GM12892 (cell line): ENCODE data around the gene SYNPR.

Experiments
- DNase-seq: peaks from one replicate; pipeline ENCODE4 v3.0.0; 2011; ENCODE audit not compliant: insufficient read length
- FAIRE-seq: peaks from 2 replicates; lab custom pipeline; 2011; peaks lifted over from hg19 to GRCh38; lab: Jason Lieb, UNC
- POLR2A ChIP-seq: IDR thresholded peaks from 2 replicates; pipeline ENCODE4 v1.6.1; 2011; ENCODE audit warnings: low read depth, low read length, control low read depth
- POLR2AphosphoS5 ChIP-seq: IDR thresholded peaks from 2 replicates; pipeline ENCODE4 v1.6.1; 2011; ENCODE audit warnings: low read depth, low read length, control low read depth
- TAF1 ChIP-seq: IDR thresholded peaks from 2 replicates; pipeline ENCODE4 v1.6.1; 2011; ENCODE audit warnings: low read depth, mild to moderate bottlenecking, control low read depth, low read length, borderline replicate concordance

Gene SYNPR

DNA sequence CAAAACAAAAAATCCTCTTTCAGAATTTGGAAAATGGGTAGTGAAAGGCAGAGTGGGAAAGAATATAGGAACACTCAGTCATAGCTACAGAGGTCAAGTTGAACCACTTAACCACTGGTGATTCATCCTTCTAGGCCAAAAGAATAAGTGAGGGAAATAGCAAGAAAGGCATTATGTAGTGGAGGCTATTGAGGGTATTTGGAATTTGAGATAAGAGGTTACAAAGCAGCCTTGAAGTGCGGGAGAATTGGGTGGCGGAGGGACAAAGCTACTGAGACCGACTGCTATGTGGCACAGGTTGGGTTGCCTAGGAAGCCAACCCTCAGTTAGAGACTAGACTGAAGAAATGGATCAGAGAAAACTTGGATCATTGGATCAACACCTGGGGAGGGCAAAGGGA is 109.5 kb downstream of the SYNPR start:
- no peak for FAIRE-seq
- TF ChIP-seq TAF1: no peak
- TF ChIP-seq POLR2AphosphoS5: no peak
- no peak for TF ChIP-seq POLR2A
- no peak for DNase-seq

DNA sequence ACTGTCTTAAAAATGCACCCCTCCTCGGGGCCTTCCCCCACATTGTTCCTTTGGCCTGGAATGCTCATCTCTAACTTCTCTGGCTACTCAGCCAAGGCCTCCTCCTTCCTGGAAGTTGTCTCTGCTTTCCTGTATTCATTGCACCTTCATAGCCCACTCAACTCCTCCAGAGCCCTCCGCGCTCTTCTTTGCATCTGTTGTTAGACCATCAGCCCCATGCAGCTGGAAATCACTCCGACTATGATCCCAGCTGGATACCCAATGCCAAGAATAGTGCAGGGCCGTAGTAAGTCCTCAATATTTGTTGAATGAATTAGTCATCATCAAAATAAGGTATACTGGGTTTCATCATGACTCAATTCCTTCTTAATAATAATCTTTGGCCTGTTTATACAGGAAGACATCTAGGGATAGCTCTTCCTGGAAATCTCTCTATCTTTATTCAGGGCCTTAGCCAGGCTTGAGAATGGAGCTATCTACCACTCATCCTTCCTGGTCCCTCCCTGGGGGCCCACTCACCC is 112.7 kb downstream of the SYNPR start:
- no peak for DNase-seq
- FAIRE-seq: no peak
- TF ChIP-seq POLR2AphosphoS5 (no peak), TAF1 (no peak), POLR2A (no peak)

DNA sequence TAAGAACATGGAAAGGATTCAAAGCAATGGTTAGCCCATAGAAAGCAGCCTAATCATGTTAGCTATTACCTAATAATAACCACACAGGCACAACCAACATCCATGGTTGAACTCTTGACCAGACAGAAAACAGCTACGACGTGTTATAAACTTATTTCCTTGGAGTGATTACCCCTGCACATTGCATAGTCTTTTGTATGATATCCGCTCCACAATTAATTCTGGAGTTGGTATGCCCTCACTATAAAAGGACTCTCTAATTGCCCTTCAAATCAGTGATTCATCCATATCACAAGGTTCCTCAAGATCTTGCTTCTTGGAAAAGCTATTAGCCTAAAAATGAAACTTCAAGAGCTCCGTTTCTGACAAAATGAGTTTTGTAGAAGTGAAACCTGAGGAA is 117.9 kb downstream of the SYNPR start:
- FAIRE-seq: no peak
- TF ChIP-seq POLR2AphosphoS5: no peak
- TF ChIP-seq POLR2A: no peak
- TF ChIP-seq TAF1: no peak
- DNase-seq: no peak

DNA sequence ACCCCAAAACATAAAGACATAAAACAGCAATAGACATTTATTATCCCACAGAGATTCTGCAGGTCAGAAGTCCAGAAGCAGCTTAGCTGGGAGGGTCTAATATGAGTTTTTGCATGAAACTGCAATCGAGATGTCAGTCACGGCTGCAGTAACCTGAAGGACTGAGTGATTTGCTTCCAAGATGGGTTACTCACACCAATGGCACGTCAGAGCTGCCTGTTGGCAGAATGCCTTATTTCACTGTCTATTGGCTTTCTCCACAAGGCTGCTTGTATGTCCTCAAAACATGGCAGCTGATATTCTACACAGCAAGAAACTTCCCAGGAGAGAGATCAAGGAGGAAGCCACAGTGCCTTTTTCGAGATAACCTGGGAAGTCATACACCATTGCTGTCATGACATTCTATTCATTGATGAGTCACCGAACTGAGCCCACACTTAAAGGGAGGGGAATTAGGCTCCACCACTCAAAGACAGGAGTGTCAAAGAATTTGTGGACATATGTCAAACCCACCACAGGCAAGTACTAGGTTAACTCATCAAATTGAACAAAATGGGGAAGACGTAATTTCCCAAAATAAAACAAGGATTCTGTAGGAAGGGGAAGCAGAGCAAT is 122.2 kb downstream of the SYNPR start:
- FAIRE-seq (no peak), DNase-seq (no peak)
- TF ChIP-seq POLR2AphosphoS5: no peak

DNA sequence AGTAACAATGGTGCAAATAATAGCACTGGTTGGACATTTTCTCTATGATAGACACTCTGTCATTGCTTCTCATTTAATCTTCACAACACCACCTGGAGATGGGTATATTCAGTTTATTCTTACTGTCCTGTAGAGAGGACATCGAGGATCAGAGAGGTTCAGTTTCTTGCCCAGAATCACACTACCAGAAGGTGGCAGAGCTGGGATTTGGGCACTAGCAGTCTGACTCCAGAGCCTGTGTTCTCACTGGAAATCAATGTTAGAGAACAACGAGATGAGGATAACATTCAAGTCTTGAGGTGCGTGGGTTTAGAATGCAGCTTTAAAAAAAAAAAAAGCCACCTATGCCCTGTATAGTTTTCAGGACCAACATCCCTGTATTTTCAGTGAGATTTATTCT is 127.8 kb downstream of the SYNPR start:
- TF ChIP-seq POLR2AphosphoS5 (no peak), POLR2A (no peak), TAF1 (no peak)
- no peak for DNase-seq
- no peak for FAIRE-seq

DNA sequence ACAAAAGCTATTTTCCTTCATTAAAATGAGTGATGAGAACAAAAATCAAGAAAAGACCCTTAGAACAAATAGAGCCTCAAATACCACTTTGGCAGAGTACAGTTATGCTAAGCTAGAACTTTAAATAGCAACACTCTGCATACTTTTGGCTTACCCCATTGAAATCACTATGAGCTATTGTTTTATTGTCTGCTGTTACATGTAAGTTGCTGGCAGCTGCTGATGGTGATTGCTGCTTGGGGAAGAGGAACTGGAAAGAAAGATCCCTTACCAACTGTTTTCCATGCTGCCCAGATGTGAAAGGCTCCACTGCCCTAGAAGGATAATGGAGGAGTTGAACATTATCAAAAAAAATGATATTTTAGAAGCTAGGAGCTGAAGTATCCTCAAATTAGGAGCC is 135.4 kb downstream of the SYNPR start:
- FAIRE-seq (no peak), DNase-seq (no peak)
- TF ChIP-seq TAF1: no peak
- TF ChIP-seq POLR2A: no peak
- no peak for TF ChIP-seq POLR2AphosphoS5

DNA sequence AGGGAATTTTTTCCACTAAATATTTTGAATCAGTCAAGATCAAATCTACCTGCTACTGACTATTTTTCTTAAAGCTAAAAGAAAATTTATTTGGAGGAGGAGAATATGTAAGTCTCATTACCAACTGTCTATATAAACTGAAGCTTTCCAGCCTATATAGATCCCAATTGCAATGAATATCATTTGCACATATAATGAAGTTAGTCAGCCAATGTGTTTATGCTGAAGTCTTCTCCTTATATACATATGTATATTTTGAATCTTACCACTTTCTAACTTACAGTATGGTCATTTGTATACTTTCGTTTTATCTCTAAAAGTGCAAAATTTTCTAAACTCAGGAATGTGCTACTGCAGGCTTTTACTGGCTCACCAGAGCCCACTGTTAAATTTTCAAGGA is 136.5 kb downstream of the SYNPR start:
- no peak for FAIRE-seq
- TF ChIP-seq POLR2A (no peak), TAF1 (no peak), POLR2AphosphoS5 (no peak)

DNA sequence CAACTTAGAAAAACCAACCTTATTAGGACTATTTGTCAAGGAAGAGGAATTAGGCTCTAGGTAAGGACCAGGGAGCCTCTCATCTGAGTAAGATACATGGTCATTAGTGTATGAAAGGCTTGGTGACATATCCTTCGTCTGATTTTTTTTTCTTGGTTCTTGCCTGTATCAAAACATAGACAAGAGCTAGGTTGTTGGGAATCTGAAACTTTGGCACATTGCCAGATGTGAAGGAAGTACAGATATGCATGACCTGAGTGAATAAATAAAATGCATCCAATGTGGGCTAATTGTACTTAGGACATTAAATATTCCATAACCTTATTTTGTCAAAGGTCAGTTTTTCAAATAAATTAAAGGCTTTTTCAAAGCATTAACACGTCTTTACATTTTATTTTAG is 151.8 kb downstream of the SYNPR start:
- no peak for TF ChIP-seq POLR2AphosphoS5
- TF ChIP-seq POLR2A: no peak
- no peak for TF ChIP-seq TAF1
- DNase-seq (no peak), FAIRE-seq (no peak)

More for the DNA sequence above, 136.5 kb downstream of the SYNPR start:
- DNase-seq: no peak

DNA sequence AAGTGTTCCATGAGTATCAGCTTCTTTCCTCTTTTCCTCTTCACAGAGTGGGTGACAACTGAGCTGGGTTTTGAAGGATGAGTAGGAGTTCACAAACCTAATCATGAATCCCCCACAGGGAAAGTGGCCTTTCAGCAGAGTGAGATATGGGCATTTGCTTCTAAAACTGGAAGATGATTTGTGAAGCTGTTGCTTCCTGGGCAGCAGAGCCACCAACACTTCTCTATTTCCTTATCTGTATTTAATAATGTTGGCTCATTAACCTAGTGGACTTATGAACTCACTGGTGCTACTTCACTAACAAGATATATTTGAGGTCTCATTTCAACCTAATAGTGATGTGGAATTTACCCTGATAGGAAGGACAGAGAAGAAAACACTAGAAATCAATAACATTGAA is 152.8 kb downstream of the SYNPR start:
- TF ChIP-seq POLR2A: no peak
- TF ChIP-seq TAF1: no peak
- no peak for TF ChIP-seq POLR2AphosphoS5
- DNase-seq (no peak), FAIRE-seq (no peak)

DNA sequence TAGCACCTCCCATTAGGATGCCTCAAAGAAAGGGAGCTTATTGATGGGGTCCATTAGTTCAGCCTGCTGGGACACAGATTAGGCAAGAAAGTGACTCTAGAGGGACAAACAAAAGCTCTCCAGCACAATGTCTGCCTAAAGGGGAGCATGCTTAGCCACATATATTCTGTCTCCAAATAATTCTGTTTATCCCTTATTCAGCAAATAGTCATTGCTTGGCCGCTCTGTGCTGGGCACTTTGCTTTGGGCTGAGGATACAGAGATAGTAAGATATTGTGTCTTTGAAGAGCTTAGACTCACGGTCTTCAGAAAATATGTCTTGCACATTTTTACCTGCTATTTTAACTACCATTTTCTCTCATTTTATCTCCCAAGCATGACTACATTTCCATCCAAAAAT is 159.8 kb downstream of the SYNPR start:
- DNase-seq: no peak
- FAIRE-seq: no peak
- TF ChIP-seq POLR2A (no peak), POLR2AphosphoS5 (no peak), TAF1 (no peak)

DNA sequence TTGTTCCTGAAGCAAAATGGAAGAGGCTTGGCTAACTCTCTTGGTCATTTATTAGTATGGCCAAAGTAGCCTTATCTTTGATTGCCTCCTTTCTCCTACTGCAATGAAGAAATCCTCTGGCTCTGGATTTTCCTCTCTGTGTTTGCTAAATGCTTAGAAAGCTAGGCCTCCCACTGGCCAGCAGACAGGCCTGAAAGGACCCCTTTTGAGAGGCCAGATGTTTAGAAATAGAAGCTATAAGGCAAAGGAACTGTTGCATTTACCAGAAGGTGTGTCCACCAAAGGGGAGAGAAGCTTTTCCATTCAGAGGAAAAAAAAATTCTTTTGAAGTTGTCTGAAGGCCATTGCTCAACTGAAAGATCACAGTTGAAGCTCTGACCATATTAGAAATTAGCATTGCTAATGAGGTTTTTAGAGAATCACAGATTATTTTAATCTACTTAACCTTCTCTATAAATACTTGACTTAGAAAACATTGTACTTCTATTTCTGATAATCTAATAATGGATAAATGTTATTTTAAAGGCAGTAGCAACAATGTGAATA is 160.8 kb downstream of the SYNPR start:
- TF ChIP-seq TAF1 (no peak), POLR2AphosphoS5 (no peak), POLR2A (no peak)
- DNase-seq: no peak
- no peak for FAIRE-seq

DNA sequence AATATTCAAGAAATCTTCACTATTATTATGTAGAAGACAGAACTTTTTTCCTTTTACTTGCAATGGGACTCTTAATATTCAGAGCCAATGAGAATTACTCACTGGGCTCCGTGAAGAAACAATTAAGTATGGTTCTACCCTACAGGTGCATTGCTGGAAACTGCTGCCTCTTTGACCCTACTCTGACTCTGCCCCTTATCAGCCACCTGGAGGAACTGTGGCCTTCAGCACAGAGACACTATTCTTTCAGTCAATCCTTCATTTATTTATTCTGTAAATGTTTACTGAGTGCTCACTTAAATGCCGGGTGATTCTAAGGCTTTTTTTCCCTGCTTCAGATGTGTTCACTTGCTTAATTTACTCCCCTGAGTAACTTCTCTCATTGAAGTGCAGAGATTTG is 163.2 kb downstream of the SYNPR start:
- FAIRE-seq (no peak), DNase-seq (no peak)
- TF ChIP-seq TAF1: no peak
- TF ChIP-seq POLR2AphosphoS5: no peak
- no peak for TF ChIP-seq POLR2A

DNA sequence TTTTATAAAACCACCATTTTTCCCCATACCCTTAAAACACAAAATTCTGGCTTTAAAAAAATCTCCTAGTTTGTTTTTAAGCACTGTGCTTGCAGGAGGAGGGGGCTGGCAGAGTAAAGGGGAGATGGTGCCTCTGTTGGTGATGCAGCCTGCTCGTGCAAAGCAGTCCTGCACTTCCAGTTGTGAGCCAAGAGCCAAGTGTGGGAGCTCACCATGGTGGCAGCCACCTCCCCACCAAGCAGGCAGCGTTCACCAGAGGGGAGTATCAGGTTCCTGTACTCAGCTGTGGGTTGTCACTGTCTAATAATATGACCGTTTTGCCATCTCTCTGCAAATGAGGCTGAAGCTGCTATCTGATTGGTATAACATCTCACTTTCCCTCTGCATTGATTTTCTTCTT is 164.8 kb downstream of the SYNPR start:
- TF ChIP-seq TAF1 (no peak), POLR2A (no peak), POLR2AphosphoS5 (no peak)
- FAIRE-seq (no peak), DNase-seq (no peak)
